UCSD-AML1 (cell line): Measurements from ENCODE around the gene NGFR.
A peak's percentile ranks its signal among the peaks of the same experiment; 100 is the strongest.

Experiments
- DNase-seq: peaks from one replicate; lab custom pipeline; 2025; ENCODE audit not compliant: unreplicated experiment; lab: John Stamatoyannopoulos, UW

The NGFR gene

DNA sequence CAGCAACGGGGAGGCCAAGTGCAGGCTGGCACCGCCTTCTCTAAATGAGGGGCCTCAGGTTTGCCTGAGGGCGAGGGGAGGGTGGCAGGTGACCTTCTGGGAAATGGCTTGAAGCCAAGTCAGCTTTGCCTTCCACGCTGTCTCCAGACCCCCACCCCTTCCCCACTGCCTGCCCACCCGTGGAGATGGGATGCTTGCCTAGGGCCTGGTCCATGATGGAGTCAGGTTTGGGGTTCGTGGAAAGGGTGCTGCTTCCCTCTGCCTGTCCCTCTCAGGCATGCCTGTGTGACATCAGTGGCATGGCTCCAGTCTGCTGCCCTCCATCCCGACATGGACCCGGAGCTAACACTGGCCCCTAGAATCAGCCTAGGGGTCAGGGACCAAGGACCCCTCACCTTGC lies 18.5 kb downstream of the NGFR start:
- DNase-seq = no peak

GRCh38 chr17:49514071-49514721 lies 19.1 kb downstream of the NGFR start:
- DNase-seq = no peak

DNA sequence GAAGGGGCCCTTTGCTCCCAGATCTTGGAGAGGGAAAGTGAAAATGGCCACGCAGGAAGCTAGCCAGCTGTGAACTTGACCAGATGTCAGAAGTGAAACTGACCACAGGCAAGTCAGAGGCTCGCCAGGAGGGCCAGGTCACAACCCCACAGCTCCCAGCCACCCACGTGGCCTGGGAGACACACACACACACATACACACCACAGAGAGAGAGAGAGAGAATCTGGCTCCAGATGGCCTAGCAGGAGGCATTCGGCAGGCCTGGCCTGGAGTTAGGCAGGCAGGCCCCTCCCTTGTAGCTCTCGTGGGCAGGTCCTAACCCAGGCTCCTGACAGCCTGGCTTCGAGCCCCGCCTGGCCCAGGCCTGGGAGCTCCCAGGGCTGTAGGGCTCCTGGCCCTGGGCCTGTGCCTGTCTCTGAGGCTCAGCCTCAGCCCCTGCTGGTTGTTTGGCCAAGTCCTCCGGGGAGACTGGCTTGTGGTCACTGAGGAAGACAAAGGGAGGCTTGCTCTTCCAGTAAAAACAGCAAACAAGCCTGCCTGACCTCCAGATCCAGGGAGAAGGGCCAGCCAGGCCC lies 20.2 kb downstream of the NGFR start:
- peak; percentile 38 for DNase-seq

DNA sequence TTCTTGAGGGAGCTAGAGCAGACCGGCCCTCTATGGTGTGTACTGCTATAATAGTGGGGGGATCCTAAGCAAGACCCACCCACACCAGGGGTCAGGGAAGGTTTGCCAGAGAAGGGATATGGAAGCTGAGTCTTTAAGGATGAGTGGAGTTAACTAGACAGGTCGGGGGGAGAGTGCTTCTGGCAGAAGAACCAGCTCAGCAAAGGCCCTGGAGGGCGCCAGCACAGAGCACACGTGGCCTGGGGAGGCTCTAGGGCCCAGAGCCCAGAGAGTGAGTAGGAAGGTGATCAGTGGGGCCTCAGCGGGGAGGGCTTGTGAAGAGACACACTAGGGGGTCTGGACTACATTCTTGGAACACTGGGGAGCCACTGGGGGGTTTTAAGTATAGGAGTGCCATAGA lies 21.1 kb downstream of the NGFR start:
- DNase-seq = no peak

DNA sequence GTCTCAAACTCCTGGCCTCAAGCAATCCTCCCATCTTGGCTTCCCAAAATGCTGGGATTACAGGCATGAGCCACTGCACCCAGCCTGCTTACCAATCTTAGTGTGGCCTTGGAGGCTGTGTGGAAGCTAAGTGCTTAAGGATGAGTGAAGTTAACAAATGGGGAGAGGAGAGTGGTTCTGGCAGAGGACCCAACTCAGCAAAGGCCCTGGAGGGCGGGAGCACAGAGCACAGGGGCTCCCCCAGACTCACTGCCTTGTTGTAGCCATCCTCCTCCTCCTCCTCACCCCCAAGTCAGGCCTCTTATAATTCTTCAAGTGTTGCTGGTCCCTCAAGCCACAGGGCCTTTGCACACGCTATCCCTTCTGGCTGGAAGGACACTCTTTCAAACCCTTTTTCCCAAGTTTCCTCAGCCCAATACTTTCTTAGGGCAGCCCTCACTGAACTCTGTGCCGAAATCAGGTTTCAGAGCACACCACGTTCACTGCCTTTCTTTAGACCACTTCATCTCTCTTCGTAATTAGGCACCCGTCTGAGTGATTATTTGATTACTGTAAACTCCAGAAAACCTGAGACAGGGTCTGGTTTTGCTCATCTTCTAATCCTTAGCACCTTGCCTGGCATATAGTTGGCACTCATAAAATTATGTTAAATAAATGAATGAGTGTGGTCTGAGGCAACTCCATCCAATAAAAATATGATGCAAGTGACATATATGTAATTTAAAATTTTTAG lies 23.4 kb downstream of the NGFR start:
- DNase-seq = no peak

DNA sequence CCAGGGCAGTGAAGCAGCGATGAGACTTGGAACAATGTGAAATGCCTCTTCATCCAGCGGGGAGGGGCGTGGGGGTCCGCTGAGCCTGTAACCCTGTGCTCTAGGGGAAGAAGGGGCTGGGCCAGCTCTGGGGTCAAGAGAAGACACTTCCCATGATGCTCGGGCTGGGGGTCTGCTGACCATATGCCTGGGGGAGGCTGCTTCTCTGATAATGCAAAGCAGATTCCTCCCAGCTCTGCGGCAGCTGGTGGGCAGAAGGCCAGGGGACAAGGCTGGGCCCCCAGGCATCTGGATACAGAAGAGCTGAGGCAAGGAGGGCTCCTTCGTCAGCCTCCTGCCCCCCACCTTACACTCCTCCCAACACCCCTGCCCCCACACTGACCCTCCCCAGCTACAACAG lies 24.7 kb downstream of the NGFR start:
- DNase-seq = no peak

DNA sequence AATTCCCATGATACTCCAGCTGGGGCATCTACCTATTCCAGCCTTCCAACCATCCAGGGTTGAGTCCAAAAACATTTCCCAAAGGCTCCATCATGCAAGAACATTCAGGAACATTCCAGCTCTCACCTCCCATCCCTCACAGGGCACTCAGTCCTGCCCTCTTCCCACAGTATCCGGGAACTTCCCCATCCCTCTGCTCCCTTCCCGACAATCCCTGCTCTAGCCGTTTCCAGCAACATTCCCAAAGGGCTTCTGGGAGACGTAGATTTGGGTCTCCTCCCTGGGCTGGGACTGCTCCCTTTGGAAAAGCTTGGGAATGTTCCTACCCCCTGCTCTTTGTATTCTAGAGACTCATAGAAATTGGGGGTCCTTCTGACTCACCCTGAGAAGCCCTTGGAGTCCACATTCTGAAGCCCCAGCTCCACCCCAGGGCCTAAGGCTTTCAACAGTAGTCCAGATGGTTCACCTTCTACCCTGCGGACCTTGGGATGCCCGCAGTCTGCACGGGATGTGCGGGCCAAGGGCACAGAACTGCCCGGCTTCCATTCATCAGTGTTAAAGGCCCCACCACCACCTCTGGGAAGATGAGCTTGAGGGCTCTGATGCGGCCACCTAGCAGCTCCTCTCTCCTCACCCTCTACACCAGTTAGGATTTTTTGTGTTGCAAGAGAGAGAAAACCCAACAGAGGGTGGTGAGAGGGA lies 25.4 kb downstream of the NGFR start:
- DNase-seq = no peak

- DNase-seq = no peak
Measured at GRCh38 chr17:49521088-49521450, 26.0 kb downstream of the NGFR start.

GRCh38 chr17:49521471-49522356 lies 26.6 kb downstream of the NGFR start:
- DNase-seq = no peak

- no peak for DNase-seq
Measured at GRCh38 chr17:49522357-49522890, 27.3 kb downstream of the NGFR start.

GRCh38 chr17:49523196-49523595 lies 28.1 kb downstream of the NGFR start:
- no peak for DNase-seq

GRCh38 chr17:49523706-49524472 lies 28.8 kb downstream of the NGFR start:
- DNase-seq = no peak

- DNase-seq = no peak
Measured at GRCh38 chr17:49524473-49525359, 29.6 kb downstream of the NGFR start.

GRCh38 chr17:49525831-49526741 lies 31.0 kb downstream of the NGFR start:
- DNase-seq = no peak

DNA sequence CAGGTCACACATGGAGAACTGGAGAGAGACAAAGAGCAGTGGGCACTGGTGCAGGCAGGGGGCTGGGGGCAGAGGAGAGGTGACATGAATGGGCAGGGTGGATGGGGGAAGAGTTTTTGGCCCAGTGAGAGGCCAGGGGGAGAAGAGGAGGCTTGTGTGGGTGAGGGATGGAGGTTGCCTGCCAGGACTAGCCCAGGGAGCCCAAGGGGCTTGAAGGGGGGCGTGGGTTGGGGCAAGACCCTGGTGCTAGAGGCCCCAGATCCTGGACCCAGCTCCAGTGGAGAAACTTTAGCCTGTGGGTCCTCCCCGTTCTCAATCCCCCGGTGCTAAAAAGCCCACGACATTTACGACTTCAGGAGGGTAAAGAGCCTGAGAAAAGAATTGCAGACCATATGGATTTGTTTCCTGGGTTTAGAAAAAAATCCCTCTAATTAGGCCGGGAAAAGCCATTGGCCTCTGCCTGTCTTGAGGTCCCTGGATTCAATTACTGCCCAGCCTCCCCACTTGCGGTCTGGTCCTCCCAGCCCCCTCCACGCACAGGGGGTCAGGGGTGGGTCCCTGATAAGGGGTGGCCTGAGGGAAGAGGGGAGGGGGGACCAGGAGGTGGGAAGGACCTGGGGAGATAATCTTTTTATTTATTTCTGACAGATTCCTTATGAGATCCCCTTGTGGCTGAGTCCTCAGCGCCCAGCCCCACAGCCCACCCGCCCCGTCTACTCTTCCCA lies 33.0 kb downstream of the NGFR start:
- no peak for DNase-seq

GRCh38 chr17:49528966-49529365 lies 33.9 kb downstream of the NGFR start:
- no peak for DNase-seq

- DNase-seq = no peak
Measured at GRCh38 chr17:49530118-49530517, 35.0 kb downstream of the NGFR start.
